Smooth muscle cell of the brain vasculature (primary cell): Measurements from ENCODE around the gene TFCP2.

Experiments
- DNase-seq: peaks from one replicate; pipeline ENCODE4 v3.0.0-alpha.2; 2012; ENCODE audit warnings: low read depth, low spot score

TFCP2 gene

GRCh38 chr12:51197736-51198567, 25.0 kb upstream of the TFCP2 start:
- no peak for DNase-seq

- no peak for DNase-seq
These were observed 23.6 kb upstream of the TFCP2 start for GRCh38 chr12:51196547-51196946.

GRCh38 chr12:51195841-51196240, 22.9 kb upstream of the TFCP2 start:
- DNase-seq: no peak

- no peak for DNase-seq
These were observed 19.3 kb upstream of the TFCP2 start for GRCh38 chr12:51192284-51192671.

- no peak for DNase-seq
These were observed 18.8 kb upstream of the TFCP2 start for GRCh38 chr12:51191516-51192283.

GRCh38 chr12:51190820-51191219, 17.9 kb upstream of the TFCP2 start:
- no peak for DNase-seq

- DNase-seq: no peak
These were observed 16.9 kb upstream of the TFCP2 start for GRCh38 chr12:51189790-51190355.

- DNase-seq: no peak
These were observed 15.6 kb upstream of the TFCP2 start for GRCh38 chr12:51188359-51189051.

- DNase-seq: no peak
These were observed 14.5 kb upstream of the TFCP2 start for GRCh38 chr12:51187370-51187987.

- no peak for DNase-seq
These were observed 13.6 kb upstream of the TFCP2 start for GRCh38 chr12:51186465-51187085.

GRCh38 chr12:51185171-51185717, 12.3 kb upstream of the TFCP2 start:
- no peak for DNase-seq

- no peak for DNase-seq
These were observed 10.9 kb upstream of the TFCP2 start for GRCh38 chr12:51183816-51184215.

- no peak for DNase-seq
These were observed 10.4 kb upstream of the TFCP2 start for GRCh38 chr12:51183349-51183748.

- no peak for DNase-seq
These were observed 8.6 kb upstream of the TFCP2 start for GRCh38 chr12:51181558-51181957.

- no peak for DNase-seq
These were observed 5.0 kb upstream of the TFCP2 start for GRCh38 chr12:51177897-51178296.

- no peak for DNase-seq
These were observed 1.6 kb upstream of the TFCP2 start for GRCh38 chr12:51174501-51174900.

GRCh38 chr12:51171884-51172514, 936 bp downstream of the TFCP2 start:
- DNase-seq: no peak

- DNase-seq: no peak
These were observed 9.1 kb downstream of the TFCP2 start for GRCh38 chr12:51163795-51164194.

- DNase-seq: no peak
These were observed 10.7 kb downstream of the TFCP2 start for GRCh38 chr12:51162217-51162616.

- DNase-seq: peak; percentile 9
These were observed 12.0 kb downstream of the TFCP2 start for GRCh38 chr12:51160814-51161459.
